Cardiac fibroblast (primary cell): ENCODE data around the gene SLC22A16.
"Not testable (repeated sequence)": the region's sequence is repeated elsewhere in the genome, so short reads cannot be mapped to it uniquely, and the experiment has no call there.

Experiments
- DNase-seq, 2 donors: peaks; one replicate each; pipeline versions ENCODE4 v3.0.0 to v3.0.0-alpha.2; 2010; ENCODE audit warnings: low read depth in 2 of 2
- H3K4me3 ChIP-seq, 2 donors: replicated peaks in 1 of 2; 1 replicate in 1 of 2; 2 replicates in 1 of 2; pipeline ENCODE4 v1.5.1; 2011; ENCODE audit warnings: low read depth in 2 of 2, low read length in 2 of 2, mild to moderate bottlenecking in 2 of 2, moderate library complexity in 1 of 2
- CTCF ChIP-seq: IDR thresholded peaks from one replicate; pipeline ENCODE4 v1.5.1; 2011; ENCODE audit warnings: low read depth, mild to moderate bottlenecking, low read length, inconsistent platforms

The SLC22A16 gene

DNA sequence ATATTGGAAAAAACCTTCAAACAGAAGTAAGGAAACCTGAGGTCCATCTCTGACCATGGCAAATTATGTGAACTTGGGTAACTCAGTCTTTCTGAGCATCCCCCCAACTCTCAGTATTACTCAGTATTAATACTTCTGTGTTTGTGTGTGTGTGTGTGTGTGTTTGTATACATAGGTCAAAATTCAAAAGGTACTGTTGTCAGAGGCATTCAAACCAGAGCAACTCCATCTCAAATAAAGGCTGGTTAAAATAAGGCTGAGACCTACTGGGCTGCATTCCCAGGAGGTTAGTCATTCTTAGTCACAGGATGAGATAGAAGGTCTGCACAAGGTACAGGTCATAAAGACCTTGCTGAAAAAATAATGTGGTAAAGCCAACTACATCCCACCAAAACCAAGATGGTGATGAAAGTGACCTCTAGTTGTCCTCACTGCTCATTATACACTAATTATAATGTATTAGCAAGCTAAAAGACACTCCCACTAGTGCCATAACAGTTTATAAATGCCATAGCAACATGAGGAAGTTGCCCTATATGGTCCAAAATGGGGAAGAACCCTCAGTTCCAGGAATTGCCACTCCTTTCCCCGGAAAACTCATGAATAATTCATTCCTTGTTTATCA lies 33.3 kb upstream of the SLC22A16 start:
- no peak overlapping the region for H3K4me3 ChIP-seq
- peak; percentile 68 to 92 for DNase-seq
- TF ChIP-seq CTCF, result no peak

DNA sequence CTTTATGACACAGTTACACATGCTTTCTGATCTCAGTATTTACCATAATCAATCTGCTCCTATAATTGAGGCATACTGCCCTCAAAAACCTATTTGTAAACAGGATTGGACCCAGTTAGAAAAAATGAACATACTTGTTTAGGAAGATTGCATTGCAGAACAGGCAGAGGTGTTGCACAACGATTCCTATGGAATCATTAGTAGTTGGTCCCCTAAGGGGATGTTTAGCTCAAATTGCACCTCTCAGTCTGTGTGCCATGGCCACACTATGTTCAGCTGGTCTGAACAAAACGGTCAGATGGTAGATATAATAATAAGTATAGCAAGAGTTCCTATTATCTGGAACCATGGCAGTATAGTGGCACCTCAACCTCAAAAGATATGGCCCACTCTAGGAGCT lies 28.5 kb upstream of the SLC22A16 start:
- not testable (repeated sequence) for DNase-seq, H3K4me3 ChIP-seq

- H3K4me3 ChIP-seq, result no peak overlapping the region
- DNase-seq, result peak in 1 of 2 donors; percentile 8
- no peak for TF ChIP-seq CTCF
Measured at GRCh38 chr6:110495949-110496348, 19.5 kb upstream of the SLC22A16 start.

DNA sequence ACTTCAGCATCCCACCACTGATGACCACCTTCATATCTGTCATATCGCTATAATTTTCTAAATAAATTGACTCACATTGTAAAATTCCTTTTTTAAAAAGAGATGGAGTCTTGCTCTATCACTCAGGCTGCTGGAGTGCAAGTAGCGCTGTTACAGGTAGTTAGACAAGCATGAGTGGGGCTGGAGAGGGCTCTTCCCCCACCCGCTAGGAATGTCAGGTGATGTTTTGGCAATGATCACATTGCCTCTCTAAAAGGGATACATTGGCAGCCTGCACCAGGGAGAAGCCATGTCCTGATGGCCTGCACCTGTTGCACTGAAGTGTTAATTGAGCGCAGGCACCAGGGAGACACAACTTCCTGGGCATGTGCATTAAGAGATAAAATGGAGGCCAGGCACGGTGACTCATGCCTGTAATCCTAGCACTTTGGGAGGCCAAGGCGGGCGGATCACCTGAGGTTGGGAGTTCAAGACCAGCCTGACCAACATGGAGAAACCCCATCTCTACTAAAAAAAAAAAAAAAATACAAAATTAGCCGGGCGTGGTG lies 16.9 kb upstream of the SLC22A16 start:
- no peak for TF ChIP-seq CTCF
- no peak overlapping the region for H3K4me3 ChIP-seq
- DNase-seq, result no peak

- DNase-seq, result peak in 1 of 2 donors; percentile 39
- no peak overlapping the region for H3K4me3 ChIP-seq
- no peak for TF ChIP-seq CTCF
Measured at GRCh38 chr6:110492584-110492983, 16.2 kb upstream of the SLC22A16 start.

DNA sequence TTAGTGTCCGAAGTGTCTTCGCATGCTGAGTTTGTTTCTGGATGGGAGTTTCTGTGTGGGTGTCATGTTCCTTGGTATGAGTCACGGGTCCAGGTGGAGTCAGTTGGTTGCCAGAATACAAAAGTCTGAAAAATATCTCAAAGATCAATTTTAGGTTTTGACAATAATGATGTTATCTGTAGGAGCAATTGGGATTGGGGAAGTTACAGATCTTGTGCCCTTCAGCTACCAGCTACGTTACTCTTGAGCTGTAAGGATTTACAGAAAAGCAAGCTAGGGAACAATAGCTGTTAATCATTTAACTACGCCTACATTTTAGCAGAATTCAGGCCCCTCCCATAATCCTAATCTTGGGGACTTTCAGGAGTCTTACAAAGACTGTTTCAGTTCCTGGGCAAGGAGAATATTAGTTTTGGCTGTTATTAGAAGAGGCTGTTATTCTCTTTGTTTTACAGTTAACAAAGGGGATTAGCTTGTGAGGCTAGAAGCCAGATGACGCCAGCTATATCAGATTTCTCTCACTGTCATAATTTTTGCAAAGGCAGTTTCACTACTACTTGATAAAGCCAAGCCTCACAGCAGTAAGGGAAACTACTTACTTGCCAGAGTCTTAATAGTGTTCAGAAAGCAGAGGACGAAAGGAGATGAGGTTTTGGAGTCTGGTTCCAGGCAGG lies 15.4 kb upstream of the SLC22A16 start:
- no peak for TF ChIP-seq CTCF
- no peak overlapping the region for H3K4me3 ChIP-seq
- peak; percentile 51 to 66 for DNase-seq

DNA sequence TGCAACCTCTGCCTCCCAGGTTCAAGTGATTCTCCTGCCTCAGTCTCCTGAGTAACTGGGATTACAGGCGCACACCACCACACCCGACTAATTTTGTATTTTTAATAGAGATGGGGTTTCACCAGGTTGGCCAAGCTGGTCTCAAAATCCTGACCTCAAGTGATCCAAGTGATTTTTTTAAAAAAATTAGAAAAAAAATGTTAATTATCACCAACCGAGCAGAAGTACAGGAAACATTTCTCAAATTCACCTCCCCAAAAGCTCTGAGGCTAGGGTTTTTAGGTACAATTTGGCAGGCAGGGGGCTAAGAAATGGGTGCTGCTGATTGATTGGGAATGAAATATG lies 14.9 kb upstream of the SLC22A16 start:
- TF ChIP-seq CTCF, result no peak
- DNase-seq, result no peak
- no peak overlapping the region for H3K4me3 ChIP-seq
